Ectodermal cell (in vitro differentiated cells): ENCODE results near the gene ALS2.
"Not testable (repeated sequence)": the region's sequence is repeated elsewhere in the genome, so short reads cannot be mapped to it uniquely, and the experiment has no call there.

Experiments
- H3K27ac ChIP-seq: 2 replicates; pipeline ENCODE4 v1.7.0; 2013; ENCODE audit warnings: mild to moderate bottlenecking, low read depth, low read length; ENCODE audit not compliant: insufficient read depth, poor library complexity, severe bottlenecking
- H3K27me3 ChIP-seq: 2 replicates; pipeline ENCODE4 v1.7.0; 2013; ENCODE audit warnings: mild to moderate bottlenecking, low read length; ENCODE audit not compliant: insufficient read depth, control insufficient read depth, poor library complexity, severe bottlenecking
- H3K36me3 ChIP-seq: one replicate; pipeline ENCODE4 v1.7.0; 2013; ENCODE audit warnings: low read length; ENCODE audit not compliant: control insufficient read depth, insufficient read depth
- H3K4me1 ChIP-seq: one replicate; pipeline ENCODE4 v1.7.0; 2013; ENCODE audit warnings: low read length; ENCODE audit not compliant: control insufficient read depth, insufficient read depth
- H3K4me3 ChIP-seq: 2 replicates; pipeline ENCODE4 v1.7.0; 2013; ENCODE audit warnings: low read depth, low read length, control low read depth; ENCODE audit not compliant: insufficient read depth
- H3K9me3 ChIP-seq: 2 replicates; pipeline ENCODE4 v1.7.0; 2013; ENCODE audit warnings: mild to moderate bottlenecking, low read length, moderate library complexity; ENCODE audit not compliant: control insufficient read depth
- WGBS, 2 experiments: methylation state at CpG; one replicate each; pipeline ENCODE4 v1.1.7; 2013; ENCODE audit warnings: missing lambda C conversion rate in 2 of 2; 5-methylcytosine and 5-hydroxymethylcytosine counted together

ALS2 gene

DNA sequence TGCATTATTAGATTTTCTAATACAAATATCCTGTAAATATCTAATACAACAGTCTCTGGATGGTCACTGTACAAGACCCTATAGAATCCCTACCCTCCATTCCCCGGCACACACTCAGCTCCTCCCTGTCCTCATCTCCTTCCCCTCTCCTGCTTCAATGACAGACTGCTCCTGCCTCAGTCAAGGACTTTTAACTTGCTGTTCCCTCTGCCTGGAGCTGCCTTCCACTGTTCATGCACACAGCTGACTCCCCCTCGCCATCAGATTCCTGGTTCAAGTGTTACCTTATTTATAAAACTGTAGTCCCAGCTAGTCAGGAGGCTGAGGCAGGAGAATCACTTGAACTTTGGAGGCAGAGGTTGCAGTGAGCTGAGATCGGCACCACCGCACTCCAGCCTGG, 28.9 kb upstream of the ALS2 start:
- H3K27ac ChIP-seq = no peak overlapping the region
- H3K4me1 ChIP-seq = peaks cover 12% of the 10 kb centered on the region
- H3K4me3 ChIP-seq = no peak overlapping the region
- H3K36me3 ChIP-seq = no peaks in the 10 kb centered on the region
- WGBS, 2 experiments = 80 to 84% methylated on average over 4 of the region's 4 CpGs
- H3K27me3 ChIP-seq = peaks cover 3% of the 10 kb centered on the region
- no peaks in the 10 kb centered on the region for H3K9me3 ChIP-seq

DNA sequence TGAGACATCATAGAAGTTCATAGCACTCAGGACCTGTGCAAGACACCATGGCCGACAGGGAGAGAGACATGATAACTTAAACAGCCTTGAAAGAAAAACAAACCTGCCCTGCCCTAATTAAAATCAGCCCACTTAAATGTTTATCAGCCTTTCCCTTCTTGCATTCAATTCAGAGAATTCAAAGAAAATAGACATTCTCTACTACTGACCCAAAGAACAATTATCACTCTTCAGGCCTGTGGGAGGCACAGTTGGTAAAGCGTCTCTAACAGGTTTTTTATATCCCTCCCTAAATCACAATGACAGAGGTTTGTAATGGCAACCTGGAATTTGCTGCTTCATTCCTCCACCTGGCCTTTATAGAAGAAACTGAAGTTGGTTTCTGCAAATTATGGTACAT, 27.3 kb upstream of the ALS2 start:
- no peaks in the 10 kb centered on the region for H3K9me3 ChIP-seq
- H3K36me3 ChIP-seq = no peaks in the 10 kb centered on the region
- H3K27ac ChIP-seq = no peak overlapping the region
- no peak overlapping the region for H3K4me3 ChIP-seq
- 65 to 75% methylated on average over 2 of the region's 2 CpGs for WGBS, 2 experiments
- peaks cover 3% of the 10 kb centered on the region for H3K27me3 ChIP-seq
- H3K4me1 ChIP-seq = peaks cover 12% of the 10 kb centered on the region

DNA sequence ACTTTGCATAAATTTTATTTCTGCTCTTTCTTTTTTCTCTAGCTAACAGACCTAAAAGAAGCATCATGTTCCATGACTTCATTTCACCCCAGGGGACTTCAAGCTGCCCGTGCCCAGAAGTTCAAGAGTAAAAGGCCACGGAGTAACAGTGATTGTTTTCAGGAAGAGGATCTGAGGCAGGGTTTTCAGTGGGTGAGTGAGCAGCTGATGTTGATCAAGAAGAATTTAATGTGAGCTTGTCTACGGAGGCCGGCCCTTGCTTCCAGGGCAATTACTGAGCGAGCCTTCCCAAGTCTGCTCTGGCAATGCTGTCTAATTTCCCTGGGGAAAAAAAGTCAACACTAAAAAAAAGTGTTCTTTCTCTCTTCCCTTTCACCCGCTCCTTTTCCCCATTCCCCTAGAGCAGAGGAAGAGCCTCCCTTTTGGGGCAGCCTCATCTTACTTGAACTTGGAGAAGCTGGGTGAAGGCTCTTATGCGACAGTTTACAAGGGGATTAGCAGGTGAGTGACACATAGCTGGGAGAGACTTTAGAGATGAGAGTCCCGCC, 26.8 kb upstream of the ALS2 start:
- Histone ChIP-seq H3K27me3 (peaks cover 3% of the 10 kb centered on the region), H3K4me3 (no peak overlapping the region), H3K4me1 (peaks cover 12% of the 10 kb centered on the region), H3K27ac (no peak overlapping the region), H3K36me3 (no peaks in the 10 kb centered on the region), H3K9me3 (no peaks in the 10 kb centered on the region)
- WGBS, 2 experiments = 64% methylated on average over 8 of the region's 8 CpGs

DNA sequence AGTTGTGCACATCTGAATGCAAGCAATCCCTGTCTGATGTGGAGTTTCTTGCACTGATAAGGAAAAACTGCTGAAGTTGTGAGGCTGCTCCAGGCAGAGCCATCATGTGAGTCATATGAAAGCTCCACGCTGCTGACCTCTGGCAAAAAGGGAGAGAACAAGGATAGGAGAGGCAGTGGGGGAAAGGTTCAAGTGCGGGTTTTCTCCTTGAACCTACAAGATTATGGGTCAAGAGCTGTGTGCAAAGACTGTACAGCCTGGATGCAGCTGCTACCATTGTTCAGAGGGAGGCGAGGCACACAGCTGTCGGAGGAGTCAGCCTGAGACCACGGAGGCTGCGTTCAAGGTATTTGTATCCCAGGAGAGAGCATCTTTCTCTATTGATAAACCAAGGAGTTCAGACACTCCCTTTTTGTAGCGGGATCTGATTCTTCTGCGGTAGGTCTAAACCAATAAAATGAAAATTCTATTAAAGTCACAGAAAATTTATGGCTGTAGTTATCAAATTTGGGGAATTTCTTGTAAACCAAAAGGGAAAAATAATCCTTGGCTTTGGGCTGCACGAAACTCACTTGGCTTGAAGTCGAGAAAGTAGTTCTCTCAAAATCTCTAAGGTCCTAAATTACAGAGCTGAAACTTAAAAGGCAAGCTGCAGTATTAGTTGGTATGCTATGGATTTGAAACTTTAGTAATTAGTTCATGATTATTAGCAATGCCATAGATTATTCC, 25.9 kb upstream of the ALS2 start, which contains the start of gene CDK15:
Gene CDK15 (plus strand): TSS at position 96 of the 729 bp plus-strand sequence. CDS start 128 bp downstream, at position 224.
- 81 to 82% methylated on average over 8 to 10 of the region's 10 CpGs for WGBS, 2 experiments
- Histone ChIP-seq H3K36me3 (no peaks in the 10 kb centered on the region), H3K9me3 (no peaks in the 10 kb centered on the region), H3K4me1 (peaks cover 12% of the 10 kb centered on the region), H3K27me3 (peaks cover 3% of the 10 kb centered on the region), H3K4me3 (no peak within 1 kb of the TSS), H3K27ac (no peak within 1 kb of the TSS)

DNA sequence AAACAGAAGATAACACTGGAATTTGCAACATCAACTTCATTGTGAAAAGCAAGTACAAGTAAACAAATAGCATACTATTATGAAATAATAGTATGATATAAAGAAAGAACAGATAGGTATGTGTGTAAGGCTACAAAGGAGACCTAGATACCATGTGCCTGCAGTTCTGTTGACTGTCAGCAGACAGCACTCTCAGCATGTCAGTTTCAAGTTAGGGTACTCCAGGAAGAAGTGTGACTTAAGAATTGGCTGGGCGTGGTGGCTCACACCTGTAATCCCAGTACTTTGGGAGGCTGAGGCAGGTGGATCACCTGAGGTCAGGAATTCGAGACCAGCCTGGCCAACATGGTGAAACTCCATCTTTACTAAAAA, 18.2 kb upstream of the ALS2 start:
- H3K27me3 ChIP-seq, H3K4me3 ChIP-seq, H3K27ac ChIP-seq, H3K4me1 ChIP-seq, H3K36me3 ChIP-seq, H3K9me3 ChIP-seq: not testable (repeated sequence)
- WGBS, 2 experiments = 81 to 91% methylated on average over 2 of the region's 2 CpGs

DNA sequence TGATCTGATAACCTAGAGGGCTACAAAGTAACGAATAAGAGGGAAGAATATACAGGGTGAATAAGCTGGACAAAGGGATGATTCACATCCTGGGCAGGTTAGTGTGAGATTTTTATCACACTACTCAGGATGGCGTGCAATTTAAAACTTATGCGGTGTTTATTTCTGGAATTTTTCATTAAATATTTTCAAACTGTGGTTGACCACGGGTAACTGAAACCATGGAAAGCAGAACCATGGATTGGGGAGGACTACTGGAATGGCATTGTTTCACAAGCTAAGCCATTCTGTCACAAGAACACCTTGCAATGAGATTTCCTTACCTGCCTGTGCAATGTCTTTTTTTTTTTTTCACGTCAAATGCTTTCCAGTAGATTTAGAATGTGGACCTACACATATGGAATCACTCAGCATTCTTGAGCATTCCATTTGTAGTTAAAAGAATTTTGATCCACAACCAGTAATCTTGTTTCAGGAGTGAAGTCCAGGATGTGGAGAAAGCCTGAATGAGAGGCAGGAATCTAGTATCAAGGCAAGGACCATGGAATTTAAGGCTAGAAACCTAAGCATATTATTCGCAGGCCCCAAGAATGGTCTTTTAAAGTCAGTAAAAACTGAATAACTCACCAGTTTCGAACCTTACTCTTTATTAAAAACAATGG, 17.6 kb upstream of the ALS2 start:
- Histone ChIP-seq H3K4me3 (no peak overlapping the region), H3K9me3 (no peaks in the 10 kb centered on the region), H3K4me1 (no peaks in the 10 kb centered on the region), H3K27me3 (no peaks in the 10 kb centered on the region), H3K36me3 (no peaks in the 10 kb centered on the region), H3K27ac (no peak overlapping the region)
- 92 to 95% methylated on average over 7 of the region's 7 CpGs for WGBS, 2 experiments

DNA sequence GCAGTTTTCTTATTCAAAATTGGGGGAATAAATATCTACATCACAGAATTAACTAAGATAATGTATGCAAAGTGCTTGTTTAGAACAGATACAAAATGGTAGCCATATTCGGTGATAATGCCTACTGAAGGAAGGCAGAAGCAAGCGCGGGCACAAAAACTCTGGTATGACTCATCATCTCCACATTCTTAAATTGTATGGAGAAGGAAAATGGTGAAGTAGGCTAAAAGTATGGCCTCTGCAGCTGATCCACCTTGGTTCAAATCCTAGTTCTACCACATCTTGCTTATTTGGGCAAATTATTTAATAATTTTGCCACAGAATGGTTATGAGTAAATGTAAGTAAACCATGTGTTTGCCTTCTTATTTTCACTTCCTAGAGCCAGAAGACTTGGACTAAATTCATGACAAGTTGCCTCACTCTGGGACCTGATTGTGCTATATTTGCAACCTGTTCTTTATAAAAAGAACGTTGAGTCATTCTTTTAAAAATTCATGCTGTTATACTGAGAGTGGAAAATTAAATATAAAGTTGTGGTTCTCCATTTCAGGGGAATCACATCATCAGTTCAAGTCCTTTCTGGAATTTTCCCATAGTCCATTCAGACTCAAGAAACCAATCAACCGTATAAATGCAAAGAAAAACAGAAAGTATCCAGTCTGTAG, 16.6 kb upstream of the ALS2 start:
- H3K4me1 ChIP-seq = no peaks in the 10 kb centered on the region
- H3K27ac ChIP-seq = no peak overlapping the region
- 71 to 78% methylated on average over 4 to 5 of the region's 5 CpGs for WGBS, 2 experiments
- H3K4me3 ChIP-seq = no peak overlapping the region
- no peaks in the 10 kb centered on the region for H3K36me3 ChIP-seq
- no peaks in the 10 kb centered on the region for H3K9me3 ChIP-seq
- H3K27me3 ChIP-seq = no peaks in the 10 kb centered on the region

DNA sequence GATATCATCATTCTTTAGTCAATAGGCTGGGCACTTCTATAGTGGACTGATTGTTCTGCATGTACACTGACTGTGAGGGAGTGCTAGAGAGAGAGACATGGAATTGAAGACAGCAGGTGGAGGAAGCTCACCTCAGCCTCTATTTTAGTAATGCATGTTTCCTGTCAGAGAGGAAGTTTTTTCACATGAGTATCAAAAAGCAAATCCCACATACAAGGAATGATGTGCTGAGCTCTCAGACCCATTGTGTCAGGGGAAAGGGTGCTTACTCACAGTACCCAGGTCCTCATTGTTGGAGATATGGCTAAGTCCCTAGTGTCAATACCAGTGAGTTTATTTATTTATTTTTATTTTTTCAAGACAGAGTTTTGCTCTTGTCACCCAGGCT, 15.7 kb upstream of the ALS2 start:
- H3K36me3 ChIP-seq = no peaks in the 10 kb centered on the region
- H3K4me1 ChIP-seq = no peaks in the 10 kb centered on the region
- H3K27ac ChIP-seq = no peak overlapping the region
- H3K27me3 ChIP-seq = no peaks in the 10 kb centered on the region
- no peaks in the 10 kb centered on the region for H3K9me3 ChIP-seq
- no peak overlapping the region for H3K4me3 ChIP-seq

DNA sequence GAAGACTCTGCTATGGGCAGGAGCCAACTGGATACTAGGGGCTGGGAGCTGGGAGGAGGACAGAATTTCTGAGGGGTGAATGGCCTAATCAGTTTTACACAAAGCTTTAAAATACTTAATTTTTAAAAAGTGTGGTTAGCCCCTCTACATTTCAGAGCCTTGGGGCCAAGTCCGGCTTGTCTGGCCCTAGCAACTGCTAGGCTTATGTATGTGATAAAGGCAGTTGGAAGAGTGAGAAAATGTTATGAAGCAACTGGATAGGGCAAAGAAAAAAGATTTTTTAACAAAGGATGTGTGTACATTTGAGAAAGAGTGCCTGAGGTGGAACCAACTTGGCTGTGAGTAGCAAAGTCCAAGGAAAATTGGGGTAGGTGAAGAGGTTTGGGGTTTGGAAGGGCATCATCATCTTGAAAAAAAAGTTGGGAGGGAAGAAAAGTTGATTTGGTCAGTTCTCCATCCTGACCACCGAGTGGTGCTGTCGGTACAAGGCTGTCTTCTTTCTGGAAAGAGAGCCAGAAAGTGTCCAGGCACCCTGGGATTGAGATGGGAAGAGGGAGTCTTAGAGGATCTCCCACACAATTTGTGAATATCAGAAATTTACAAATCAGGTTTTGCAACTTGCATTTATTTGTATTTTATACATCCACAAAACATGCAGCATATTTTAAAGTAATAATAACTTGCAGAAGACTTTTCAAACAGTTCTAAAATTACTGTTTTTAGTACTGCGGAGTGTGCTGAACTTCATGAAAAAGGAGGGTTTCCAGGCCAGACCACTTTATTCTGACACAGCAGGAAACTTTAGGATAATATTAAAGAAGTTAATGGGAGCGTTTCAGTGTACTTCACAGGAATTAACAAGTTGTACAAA, 15.1 kb upstream of the ALS2 start:
- Histone ChIP-seq H3K4me3 (no peak overlapping the region), H3K27ac (no peak overlapping the region), H3K9me3 (no peaks in the 10 kb centered on the region), H3K27me3 (no peaks in the 10 kb centered on the region), H3K4me1 (no peaks in the 10 kb centered on the region), H3K36me3 (no peaks in the 10 kb centered on the region)
- WGBS, 2 experiments = 25 to 34% methylated on average over 4 to 5 of the region's 5 CpGs
